Activated CD8-positive, alpha-beta T cell treated with anti-CD3 and anti-CD28 coated beads for 36 hours (primary cell): ENCODE results near the gene PLEKHM3. TPM values are rescaled to one million over a fixed set of nuclear protein-coding genes. Genes with fewer than 3 reads are reported as not detected.

ENCODE experiments used
- ATAC-seq: fragments of 200-7000 bp; cut with Tn5 transposase; one replicate; pipeline ENCODE4 v1.10.0; 2021; ENCODE audit warnings: mild to moderate bottlenecking, moderate library complexity
- CTCF ChIA-PET: fragments of 350-600 bp; sonication (Branson Sonifier 250); formaldehyde crosslinking; loops from one replicate; lab custom pipeline; 2021; ENCODE audit warnings: antibody characterized with exemption; lab: Charles Lee
- POLR2A ChIA-PET: fragments of 350-600 bp; sonication (Branson Sonifier 250); formaldehyde crosslinking; loops from one replicate; lab custom pipeline; 2021; ENCODE audit warnings: antibody characterized with exemption; lab: Charles Lee
- DNase-seq: peaks from one replicate; pipeline ENCODE4 v3.0.0-alpha.2; 2020
- H3K27ac Mint-ChIP-seq: one replicate; pipeline ENCODE4 v1.8.0; 2021; ENCODE audit warnings: mild to moderate bottlenecking, mixed read lengths
- H3K27me3 Mint-ChIP-seq: one replicate; pipeline ENCODE4 v1.8.0; 2021; ENCODE audit warnings: mixed read lengths
- H3K36me3 Mint-ChIP-seq: one replicate; pipeline ENCODE4 v1.8.0; 2021; ENCODE audit warnings: low read depth, mixed read lengths
- H3K4me1 Mint-ChIP-seq: one replicate; pipeline ENCODE4 v1.8.0; 2021; ENCODE audit warnings: low read depth, mixed read lengths
- H3K4me3 Mint-ChIP-seq: one replicate; pipeline ENCODE4 v1.8.0; 2021; ENCODE audit warnings: mild to moderate bottlenecking, moderate library complexity, mixed read lengths
- H3K9me3 Mint-ChIP-seq: one replicate; pipeline ENCODE4 v1.8.0; 2021; ENCODE audit warnings: mixed read lengths
- CTCF ChIP-seq: fragments of 200-600 bp; IDR thresholded peaks from one replicate; pipeline ENCODE4 v1.8.0; 2022; ENCODE audit warnings: antibody characterized with exemption, mild to moderate bottlenecking
- intact Hi-C: fragments of 100-400 bp; cut with micrococcal nuclease; formaldehyde crosslinking; loops from one replicate; pipeline ENCODE4 v1.10.0; 2022
- total RNA-seq, 2 experiments: library from RNA; stranded (reverse); gene quantifications; one replicate each; pipeline ENCODE4 v1.2.3, GENCODE V29; 2021

The PLEKHM3 gene
- total RNA-seq, 2 experiments from 2014 or later: 4.5 to 4.7 TPM

- ChIA-PET CTCF (interaction anchor here (0.8 to 1.4 kb wide), 3 partner anchors 9 to 85 kb away, joined by 3 to 4 read pairs (median 3); no protein-coding TSS in a partner anchor), POLR2A (no interaction called here)
- Mint-ChIP-seq H3K4me3 (no peak overlapping the region), H3K27ac (no peak overlapping the region), H3K27me3 (no peaks in the 10 kb centered on the region), H3K9me3 (no peaks in the 10 kb centered on the region), H3K36me3 (peaks cover 2% of the 10 kb centered on the region), H3K4me1 (peaks cover 12% of the 10 kb centered on the region)
- TF ChIP-seq CTCF: no peak
- no peak for DNase-seq
- intact Hi-C loops: no loop called here
- no peak for ATAC-seq
These were observed 38.2 kb downstream of the PLEKHM3 start for GRCh38 chr2:207987025-207987716.

- Mint-ChIP-seq H3K27ac (no peak overlapping the region), H3K4me3 (no peak overlapping the region), H3K4me1 (peaks cover 12% of the 10 kb centered on the region), H3K36me3 (peaks cover 2% of the 10 kb centered on the region), H3K27me3 (no peaks in the 10 kb centered on the region), H3K9me3 (no peaks in the 10 kb centered on the region)
- no peak for ATAC-seq
- POLR2A ChIA-PET: no interaction called here
- CTCF ChIA-PET: no interaction called here
- intact Hi-C loops: no loop called here
- DNase-seq: no peak
- no peak for TF ChIP-seq CTCF
These were observed 40.4 kb downstream of the PLEKHM3 start for GRCh38 chr2:207984765-207985480.

DNA sequence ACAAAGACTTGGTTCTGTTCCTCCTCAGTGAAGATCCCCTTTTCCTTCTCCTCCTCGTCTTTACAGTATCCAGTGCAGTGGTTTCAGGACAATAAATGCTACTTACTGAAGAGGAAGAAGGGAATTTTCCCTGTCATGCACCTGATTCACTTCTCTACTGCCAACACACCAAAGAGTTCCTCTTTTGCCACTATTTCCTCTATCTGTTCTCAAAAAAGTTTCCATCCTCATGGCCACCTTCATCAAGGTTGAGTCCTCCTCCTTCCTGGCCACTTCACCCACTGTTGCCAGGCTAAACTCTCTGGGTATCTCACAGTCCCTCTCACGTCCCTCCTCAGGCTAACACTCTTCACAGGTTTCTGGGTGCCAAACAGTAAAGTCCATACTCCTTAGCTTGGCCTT lies 41.7 kb downstream of the PLEKHM3 start:
- DNase-seq (no peak), ATAC-seq (no peak)
- Mint-ChIP-seq H3K4me3 (no peak overlapping the region), H3K36me3 (peaks cover 2% of the 10 kb centered on the region), H3K27ac (no peak overlapping the region), H3K27me3 (no peaks in the 10 kb centered on the region), H3K9me3 (no peaks in the 10 kb centered on the region), H3K4me1 (peaks cover 12% of the 10 kb centered on the region)
- POLR2A ChIA-PET: no interaction called here
- intact Hi-C loops: no loop called here
- TF ChIP-seq CTCF: no peak
- CTCF ChIA-PET: no interaction called here

DNA sequence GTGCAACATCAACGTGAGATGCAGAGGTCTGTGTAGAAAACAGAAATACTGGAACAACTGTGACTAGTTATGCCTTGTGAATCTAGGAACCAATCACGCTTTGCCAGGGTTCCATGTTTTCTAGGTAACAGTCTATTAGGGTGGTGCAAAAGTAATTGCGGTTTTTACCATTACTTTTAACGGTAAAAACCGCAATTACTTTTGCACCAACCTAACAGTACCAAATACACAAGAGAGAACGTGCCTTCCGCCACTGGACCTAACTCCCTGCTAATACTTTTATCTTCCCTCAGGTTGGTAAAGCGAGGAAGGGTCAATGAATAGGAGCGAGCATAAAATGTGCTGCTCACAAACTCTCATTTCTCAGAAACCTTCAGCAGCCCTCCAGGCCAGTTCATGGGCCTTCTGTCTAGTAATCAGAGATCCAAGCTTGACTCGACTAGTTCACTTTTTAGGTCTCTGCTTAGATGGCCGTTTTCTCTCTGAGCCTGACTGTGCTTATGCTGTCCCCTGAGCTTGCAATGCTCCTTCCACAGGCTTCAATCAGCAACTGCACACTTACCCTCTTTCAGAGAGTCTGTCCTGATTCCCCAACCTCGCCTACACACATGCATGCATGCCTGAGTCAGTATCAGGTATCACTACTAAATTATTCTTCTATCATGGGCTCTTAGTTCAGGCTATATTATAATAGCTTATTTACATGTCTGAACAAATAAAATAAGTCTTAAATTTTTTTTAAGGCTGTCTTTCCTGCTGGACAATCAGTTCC lies 47.0 kb downstream of the PLEKHM3 start:
- no peak for TF ChIP-seq CTCF
- DNase-seq (no peak), ATAC-seq (no peak)
- ChIA-PET POLR2A (no interaction called here), CTCF (interaction anchor here (1.5 kb wide), 1 partner anchor 233 kb away, joined by 3 read pairs; no protein-coding TSS in a partner anchor)
- no peak overlapping the region for H3K27ac Mint-ChIP-seq
- intact Hi-C loops: no loop called here
- no peaks in the 10 kb centered on the region for H3K36me3 Mint-ChIP-seq
- H3K9me3 Mint-ChIP-seq: no peaks in the 10 kb centered on the region
- H3K27me3 Mint-ChIP-seq: no peaks in the 10 kb centered on the region
- peaks cover 3% of the 10 kb centered on the region for H3K4me1 Mint-ChIP-seq
- no peak overlapping the region for H3K4me3 Mint-ChIP-seq
